Measurements from ENCODE around the gene DCP1A. TPM values are rescaled to one million over a fixed set of nuclear protein-coding genes. Genes with fewer than 3 reads are reported as not detected.

The DCP1A gene
- total RNA-seq (1 to 10 TPM; 8.1 to 8.4 TPM), polyA plus RNA-seq (10 to 100 TPM in 1 of 2 donors, 1 to 10 TPM in 1; 3.5 to 11.3 TPM)

DNA sequence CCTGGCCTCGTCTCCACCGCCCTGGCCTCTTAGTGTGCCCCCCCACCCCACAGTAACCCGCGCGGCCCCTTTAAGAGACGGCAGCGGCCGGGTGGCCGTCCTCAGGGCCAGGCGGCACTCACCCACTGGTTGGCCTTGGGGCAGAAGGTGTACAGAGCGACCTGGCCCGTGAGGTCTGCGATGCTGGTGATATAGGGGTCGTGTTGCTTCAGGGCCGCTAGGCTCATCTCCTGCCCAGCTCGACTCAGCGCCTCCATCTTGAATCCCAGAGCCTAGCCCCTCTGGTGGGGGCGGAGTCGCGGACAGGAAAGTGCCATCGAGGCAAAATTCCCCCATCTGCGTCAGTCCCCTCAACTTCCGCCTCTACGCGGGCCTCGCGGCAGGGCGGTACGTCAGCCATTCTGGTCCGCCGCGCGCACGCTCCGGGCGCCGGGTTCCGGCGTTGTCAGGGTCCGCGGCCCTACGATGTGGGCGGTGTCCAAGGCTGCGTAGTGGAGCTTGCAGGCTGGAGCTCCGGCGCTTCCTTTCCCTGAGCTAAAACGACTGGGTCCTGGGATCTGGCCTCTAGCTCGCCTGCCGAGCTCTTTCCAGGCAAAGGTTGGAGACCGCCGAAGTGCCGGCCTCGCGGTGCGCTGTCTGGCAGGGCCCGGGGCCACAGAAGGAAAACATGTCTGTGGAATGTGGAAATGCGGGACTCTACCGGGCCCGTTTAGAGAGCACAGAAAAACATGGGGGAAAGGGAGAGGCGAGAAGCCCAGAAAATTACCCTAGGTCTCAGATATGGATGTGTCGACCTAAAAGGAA lies at the start of gene DCP1A:
Gene DCP1A, minus strand, starts transcription at position 283 of the 804 bp plus-strand sequence. Its CDS starts 26 bp downstream, at position 257.
- WGBS = under 1% methylated on average over 61 of the region's 61 CpGs
- Histone ChIP-seq H3K36me3 (ENCODE audit: control insufficient read depth in 4 of 4, insufficient read depth in 3 of 4, low read depth in 1 of 4, low read length in 3 of 4) (peaks cover 0 to 7% (median under 1%) of the 10 kb centered on the region in 4 donors), H3K27ac (ENCODE audit: low read depth in 1 of 2, low read length in 2 of 2) (peak within 1 kb of the TSS; percentile 94 to 96), H3K9ac (ENCODE audit: low read depth in 1 of 2, low read length in 2 of 2) (peak within 1 kb of the TSS; percentile 91 to 95), H3K4me1 (ENCODE audit: control insufficient read depth in 4 of 4, insufficient read depth in 4 of 4, low read length in 3 of 4) (peaks cover 5 to 20% (median 9%) of the 10 kb centered on the region in 4 donors), H3K4me3 (ENCODE audit: low read depth in 1 of 3, low read length in 3 of 3) (peak within 1 kb of the TSS; percentile 79 to 98 (median 89)), H3K27me3 (ENCODE audit: control insufficient read depth in 4 of 4, insufficient read depth in 4 of 4, low read length in 3 of 4) (no peaks in the 10 kb centered on the region), H3K9me3 (ENCODE audit: control insufficient read depth in 4 of 4, low read length in 3 of 4) (no peaks in the 10 kb centered on the region)
- TF ChIP-seq, protein P1, sequence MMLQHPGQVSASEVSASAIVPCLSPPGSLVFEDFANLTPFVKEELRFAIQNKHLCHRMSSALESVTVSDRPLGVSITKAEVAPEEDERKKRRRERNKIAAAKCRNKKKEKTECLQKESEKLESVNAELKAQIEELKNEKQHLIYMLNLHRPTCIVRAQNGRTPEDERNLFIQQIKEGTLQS (IDR thresholded peaks at IDR 0.05) = peak; percentile 14
- peak; percentile 99 for TF ChIP-seq YY1 (IDR thresholded peaks at IDR 0.05)
- TF ChIP-seq, protein P2, sequence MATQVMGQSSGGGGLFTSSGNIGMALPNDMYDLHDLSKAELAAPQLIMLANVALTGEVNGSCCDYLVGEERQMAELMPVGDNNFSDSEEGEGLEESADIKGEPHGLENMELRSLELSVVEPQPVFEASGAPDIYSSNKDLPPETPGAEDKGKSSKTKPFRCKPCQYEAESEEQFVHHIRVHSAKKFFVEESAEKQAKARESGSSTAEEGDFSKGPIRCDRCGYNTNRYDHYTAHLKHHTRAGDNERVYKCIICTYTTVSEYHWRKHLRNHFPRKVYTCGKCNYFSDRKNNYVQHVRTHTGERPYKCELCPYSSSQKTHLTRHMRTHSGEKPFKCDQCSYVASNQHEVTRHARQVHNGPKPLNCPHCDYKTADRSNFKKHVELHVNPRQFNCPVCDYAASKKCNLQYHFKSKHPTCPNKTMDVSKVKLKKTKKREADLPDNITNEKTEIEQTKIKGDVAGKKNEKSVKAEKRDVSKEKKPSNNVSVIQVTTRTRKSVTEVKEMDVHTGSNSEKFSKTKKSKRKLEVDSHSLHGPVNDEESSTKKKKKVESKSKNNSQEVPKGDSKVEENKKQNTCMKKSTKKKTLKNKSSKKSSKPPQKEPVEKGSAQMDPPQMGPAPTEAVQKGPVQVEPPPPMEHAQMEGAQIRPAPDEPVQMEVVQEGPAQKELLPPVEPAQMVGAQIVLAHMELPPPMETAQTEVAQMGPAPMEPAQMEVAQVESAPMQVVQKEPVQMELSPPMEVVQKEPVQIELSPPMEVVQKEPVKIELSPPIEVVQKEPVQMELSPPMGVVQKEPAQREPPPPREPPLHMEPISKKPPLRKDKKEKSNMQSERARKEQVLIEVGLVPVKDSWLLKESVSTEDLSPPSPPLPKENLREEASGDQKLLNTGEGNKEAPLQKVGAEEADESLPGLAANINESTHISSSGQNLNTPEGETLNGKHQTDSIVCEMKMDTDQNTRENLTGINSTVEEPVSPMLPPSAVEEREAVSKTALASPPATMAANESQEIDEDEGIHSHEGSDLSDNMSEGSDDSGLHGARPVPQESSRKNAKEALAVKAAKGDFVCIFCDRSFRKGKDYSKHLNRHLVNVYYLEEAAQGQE (IDR thresholded peaks at IDR 0.05) = peak; percentile 73
- peak; percentile 53 to 65 for TF ChIP-seq EGR1 (IDR thresholded peaks at IDR 0.05; ENCODE audit: low read depth in 2 of 2)
- TF ChIP-seq NR2F2 (IDR thresholded peaks at IDR 0.05) = peak; percentile 7
- TF ChIP-seq SP1 (IDR thresholded peaks at IDR 0.05) = peak; percentile 80
- TF ChIP-seq, protein P3, sequence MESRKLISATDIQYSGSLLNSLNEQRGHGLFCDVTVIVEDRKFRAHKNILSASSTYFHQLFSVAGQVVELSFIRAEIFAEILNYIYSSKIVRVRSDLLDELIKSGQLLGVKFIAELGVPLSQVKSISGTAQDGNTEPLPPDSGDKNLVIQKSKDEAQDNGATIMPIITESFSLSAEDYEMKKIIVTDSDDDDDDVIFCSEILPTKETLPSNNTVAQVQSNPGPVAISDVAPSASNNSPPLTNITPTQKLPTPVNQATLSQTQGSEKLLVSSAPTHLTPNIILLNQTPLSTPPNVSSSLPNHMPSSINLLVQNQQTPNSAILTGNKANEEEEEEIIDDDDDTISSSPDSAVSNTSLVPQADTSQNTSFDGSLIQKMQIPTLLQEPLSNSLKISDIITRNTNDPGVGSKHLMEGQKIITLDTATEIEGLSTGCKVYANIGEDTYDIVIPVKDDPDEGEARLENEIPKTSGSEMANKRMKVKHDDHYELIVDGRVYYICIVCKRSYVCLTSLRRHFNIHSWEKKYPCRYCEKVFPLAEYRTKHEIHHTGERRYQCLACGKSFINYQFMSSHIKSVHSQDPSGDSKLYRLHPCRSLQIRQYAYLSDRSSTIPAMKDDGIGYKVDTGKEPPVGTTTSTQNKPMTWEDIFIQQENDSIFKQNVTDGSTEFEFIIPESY (IDR thresholded peaks at IDR 0.05) = no peak
- TF ChIP-seq, protein P4, sequence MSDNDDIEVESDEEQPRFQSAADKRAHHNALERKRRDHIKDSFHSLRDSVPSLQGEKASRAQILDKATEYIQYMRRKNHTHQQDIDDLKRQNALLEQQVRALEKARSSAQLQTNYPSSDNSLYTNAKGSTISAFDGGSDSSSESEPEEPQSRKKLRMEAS (IDR thresholded peaks at IDR 0.05) = peak; percentile 60
- peak; percentile 41 to 79 for TF ChIP-seq RXRA (IDR thresholded peaks at IDR 0.05)
- peak; percentile 85 for TF ChIP-seq TAF1 (conservative IDR thresholded peaks at IDR 0.05)
- no peak for TF ChIP-seq HNF4G (IDR thresholded peaks at IDR 0.05)
- peak; percentile 41 for TF ChIP-seq FOXA2 (IDR thresholded peaks at IDR 0.05)
- TF ChIP-seq JUND (IDR thresholded peaks at IDR 0.05) = peak in 1 of 2 donors; percentile 55
- TF ChIP-seq GABPA (IDR thresholded peaks at IDR 0.05 in 1 of 2, conservative IDR thresholded peaks at IDR 0.05 in 1 of 2) = peak; percentile 95 to 98
- TF ChIP-seq CTCF (IDR thresholded peaks at IDR 0.05; ENCODE audit: low read depth, low read length, missing input control) = peak; percentile 0
- TF ChIP-seq RAD21 (IDR thresholded peaks at IDR 0.05) = peak; percentile 26 to 42
- TF ChIP-seq FOXA1 (IDR thresholded peaks at IDR 0.05) = no peak
- TF ChIP-seq HNF4A (conservative IDR thresholded peaks at IDR 0.05) = peak in 1 of 2 donors; percentile 41
- peak; percentile 97 for DNase-seq (ENCODE audit: low spot score)

All from liver (tissue), 9 donors.